Fibroblast of skin of right quadriceps (primary cell): Measurements from ENCODE around the gene VWA3A.
A peak's percentile ranks its signal among the peaks of the same experiment; 100 is the strongest.

ENCODE experiments used
- DNase-seq: peaks from one replicate; pipeline ENCODE4 v3.0.0-alpha.2; 2013

VWA3A gene

DNA sequence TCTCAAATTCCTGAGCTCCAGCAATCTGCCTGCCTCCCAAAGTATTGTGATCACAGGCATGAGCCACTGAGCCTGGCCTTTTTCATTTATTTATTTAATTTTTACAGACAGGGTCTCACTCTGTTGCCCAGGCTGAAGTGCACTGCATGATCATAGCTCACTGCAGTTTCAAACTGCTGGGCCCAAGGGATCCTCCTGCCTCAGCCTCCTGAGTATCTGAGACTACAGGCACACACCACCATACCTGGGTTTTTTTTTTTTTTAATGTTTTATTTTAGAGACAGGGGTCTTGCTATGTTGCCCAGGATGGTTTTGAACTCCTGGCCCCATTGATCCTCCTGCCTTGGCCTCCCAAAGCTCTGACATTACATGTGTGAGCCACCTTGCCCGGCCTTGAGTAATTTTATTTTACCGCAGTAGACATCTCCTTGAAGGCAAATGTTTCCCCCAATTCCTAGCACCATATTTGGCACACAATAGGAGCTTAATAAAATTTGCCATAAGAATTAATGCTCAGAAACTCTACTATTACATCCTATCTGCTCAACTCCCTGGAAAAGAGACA, 111.8 kb downstream of the VWA3A start:
- no peak for DNase-seq

DNA sequence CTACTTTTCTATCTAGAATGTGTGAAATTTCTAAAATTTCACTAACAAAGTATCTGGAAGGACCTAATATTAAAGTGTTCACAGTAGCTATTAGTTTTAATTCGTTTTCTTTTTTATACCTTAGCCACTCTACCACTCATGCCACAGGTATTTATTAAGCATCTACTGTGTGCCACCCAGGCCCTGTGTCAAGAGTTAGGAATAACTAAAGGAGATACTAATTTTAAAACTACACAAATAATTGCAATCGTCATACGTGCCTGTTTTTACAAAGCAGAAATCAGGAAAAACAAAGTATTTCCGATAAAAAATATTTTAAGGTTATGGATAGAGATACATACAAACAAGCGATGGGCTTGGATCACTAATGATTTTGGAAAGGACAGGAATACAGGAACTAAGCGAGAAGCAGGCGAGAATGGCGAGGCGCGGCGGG, 113.3 kb downstream of the VWA3A start:
- DNase-seq = no peak

DNA sequence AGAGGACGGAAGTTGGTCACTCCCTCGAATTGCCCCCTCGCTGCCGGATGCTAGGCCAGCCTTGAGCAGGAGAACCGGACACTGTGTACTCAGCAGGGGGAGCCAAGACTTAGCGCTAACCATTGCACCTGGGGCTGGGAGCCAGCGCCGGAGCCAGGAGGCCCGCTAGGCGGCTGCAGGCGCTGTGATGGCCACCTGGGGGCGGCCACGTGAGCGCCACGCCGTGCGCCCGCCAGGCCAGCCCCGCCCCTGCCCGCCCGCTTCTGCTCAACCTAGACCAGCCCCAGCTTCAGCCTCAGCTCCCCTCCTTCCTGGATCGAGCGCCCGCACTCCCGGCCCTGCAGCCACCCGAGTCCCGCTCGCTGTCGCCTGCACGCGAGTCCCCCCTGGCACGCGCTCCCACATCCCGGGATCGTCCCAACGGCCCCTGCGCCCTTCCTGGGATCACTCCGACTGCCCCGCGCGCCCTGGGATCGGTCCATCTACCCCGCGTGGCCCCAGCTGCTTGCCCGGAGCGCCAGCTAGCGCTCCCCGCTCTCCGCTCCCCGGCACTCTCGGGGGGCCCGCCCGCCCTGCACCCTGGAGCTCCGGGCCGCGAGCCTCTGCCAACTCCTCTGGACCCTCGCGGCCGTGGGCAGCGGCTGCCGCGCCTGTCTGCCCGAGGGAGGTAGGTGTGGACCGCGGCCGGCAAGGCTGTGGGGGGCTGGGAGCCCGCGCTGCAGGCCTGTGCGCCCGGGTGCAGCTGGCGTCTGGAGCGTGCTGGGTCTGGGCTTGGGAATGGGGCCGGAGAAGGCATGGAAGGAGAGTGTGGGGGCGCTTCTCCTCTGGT, 113.9 kb downstream of the VWA3A start, which contains the start of gene EEF2K:
EEF2K (plus strand) TSS at position 266 of the 829 bp plus-strand sequence. CDS start 19,452 bp downstream, outside the sequence.
- DNase-seq = peak; percentile 92
